ENCODE measurements around the gene SYVN1. TPM values are rescaled to one million over a fixed set of nuclear protein-coding genes. Genes with fewer than 3 reads are reported as not detected.
"Not testable (repeated sequence)": the region's sequence is repeated elsewhere in the genome, so short reads cannot be mapped to it uniquely, and the experiment has no call there.

SYVN1 gene
- total RNA-seq, 1 donor from 2014 or later, result 10.1 TPM

GRCh38 chr11:65151331-65151899 is 17.1 kb upstream of the SYVN1 start:
- no peak for DNase-seq (ENCODE audit: low read depth in 2 of 2)

GRCh38 chr11:65150509-65151299 is 16.4 kb upstream of the SYVN1 start:
- peak in 1 of 2 donors; percentile 80 for DNase-seq (ENCODE audit: low read depth in 2 of 2)

GRCh38 chr11:65150131-65150508 is 15.8 kb upstream of the SYVN1 start:
- DNase-seq (ENCODE audit: low read depth in 2 of 2), result not testable (repeated sequence)

- no peak for DNase-seq (ENCODE audit: low read depth in 2 of 2)
Measured at GRCh38 chr11:65148657-65149056, 14.3 kb upstream of the SYVN1 start.

DNA sequence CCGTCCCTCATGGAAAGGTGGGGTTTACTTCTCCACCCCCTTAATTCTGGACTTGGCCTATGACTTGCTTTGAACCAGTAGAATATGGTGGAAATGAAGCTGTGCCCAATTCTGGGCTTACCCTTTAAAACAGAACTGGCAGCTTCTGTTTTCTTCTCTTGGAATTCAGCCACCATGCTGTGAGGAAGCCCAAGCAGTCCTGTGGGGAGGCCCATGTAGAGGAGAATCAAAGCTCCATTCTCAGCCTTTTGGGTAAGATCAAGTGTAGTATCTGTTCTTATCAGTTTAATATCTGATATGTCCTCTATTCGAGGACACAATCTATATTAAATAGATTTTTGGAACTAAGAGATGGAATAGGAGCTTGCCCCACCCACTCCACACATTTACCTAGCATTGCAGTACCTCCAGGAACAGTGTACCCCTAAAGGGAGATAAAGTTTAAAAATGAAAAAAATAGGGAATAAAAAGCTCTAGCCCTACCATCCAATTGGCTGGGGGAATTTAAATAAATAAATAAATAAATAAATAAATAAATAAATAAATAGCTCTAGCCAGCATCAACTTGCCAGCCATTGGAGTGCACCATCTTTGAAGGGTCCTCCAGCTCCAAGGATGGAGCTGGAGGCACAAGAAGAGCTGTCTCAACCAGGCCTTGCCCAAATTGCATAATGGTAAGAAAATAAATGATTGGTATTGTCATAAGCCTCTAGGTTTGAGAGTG is 13.2 kb upstream of the SYVN1 start:
- DNase-seq (ENCODE audit: low read depth in 2 of 2), result no peak

DNA sequence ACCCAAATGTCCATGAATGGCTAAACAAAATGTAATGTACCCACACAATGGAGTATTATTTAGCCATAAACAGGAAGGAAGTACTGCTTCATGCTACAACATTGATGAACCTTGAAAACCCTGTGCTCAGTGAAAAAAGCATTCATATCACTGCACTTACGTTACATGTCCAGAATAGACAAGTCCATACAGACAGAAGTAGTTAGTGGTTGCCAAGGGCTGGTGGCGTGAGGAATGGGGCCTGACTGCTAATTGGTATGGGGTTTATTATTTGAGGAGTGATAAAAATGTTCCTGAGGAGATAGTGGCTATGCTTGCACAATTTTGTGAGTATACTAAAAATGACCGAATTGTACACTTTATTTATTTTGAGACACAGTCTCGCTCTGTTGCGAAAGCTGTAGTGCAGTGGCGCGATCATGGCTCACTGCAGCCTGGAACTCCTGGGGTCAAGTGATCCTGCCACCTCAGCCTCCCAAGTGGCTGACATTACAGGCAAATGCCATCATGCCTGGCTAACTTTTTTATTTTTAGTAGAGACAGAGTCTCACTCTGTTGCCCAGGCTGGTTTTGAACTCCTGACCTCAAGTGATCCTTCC is 7.7 kb upstream of the SYVN1 start:
- DNase-seq (ENCODE audit: low read depth in 2 of 2), result no peak

GRCh38 chr11:65136515-65137096 is 2.3 kb upstream of the SYVN1 start:
- DNase-seq (ENCODE audit: low read depth in 2 of 2), result no peak

DNA sequence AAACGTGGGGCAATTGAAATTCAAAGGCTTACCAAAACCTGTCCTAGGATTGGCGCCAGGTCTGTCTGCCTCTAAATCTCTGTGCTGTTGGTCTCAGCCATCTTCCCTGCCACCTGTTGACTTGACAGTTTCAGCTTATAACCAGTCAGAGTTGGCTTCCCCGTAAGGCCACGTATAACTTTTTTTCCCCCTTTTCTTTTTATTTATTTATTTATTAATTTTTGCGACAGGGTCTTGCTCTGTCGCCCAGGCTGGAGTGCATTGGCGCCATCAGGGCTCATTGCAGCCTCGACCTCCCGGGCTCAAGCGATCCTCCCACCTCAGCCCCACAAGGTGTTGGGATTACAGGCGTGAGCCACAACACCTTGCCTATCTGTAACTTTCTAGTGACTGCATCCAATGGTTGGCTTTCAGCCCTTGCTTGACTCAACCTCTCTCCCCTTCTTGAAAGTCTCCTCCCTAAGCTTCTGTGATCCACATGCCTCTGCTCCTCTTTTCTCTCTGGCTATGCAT is 1.4 kb upstream of the SYVN1 start:
- no peak for DNase-seq (ENCODE audit: low read depth in 2 of 2)

- peak; percentile 97 to 98 for DNase-seq (ENCODE audit: low read depth in 2 of 2)
Measured at GRCh38 chr11:65134952-65135632, 773 bp upstream of the SYVN1 start.

DNA sequence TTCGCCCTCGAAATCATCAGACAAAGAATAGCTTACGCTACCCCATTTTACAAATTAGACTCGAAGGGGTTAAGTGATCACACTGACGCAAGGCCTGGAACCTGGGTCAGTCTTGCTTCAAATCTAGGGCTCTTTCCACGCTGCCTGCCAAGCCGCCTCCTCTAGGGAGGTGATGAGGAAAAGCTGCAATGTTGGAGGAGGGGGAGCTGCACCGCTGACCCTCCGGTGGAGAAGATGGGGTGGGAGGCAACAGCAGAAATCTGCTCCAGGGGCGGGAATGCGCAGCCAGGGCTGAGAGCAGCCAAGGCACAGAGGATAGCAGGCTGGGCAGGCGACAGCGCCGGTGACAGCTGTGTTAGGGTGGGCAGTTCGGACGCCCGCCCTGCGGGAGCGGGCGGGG is 595 bp downstream of the SYVN1 start:
- peak in 1 of 2 donors; percentile 33 for DNase-seq (ENCODE audit: low read depth in 2 of 2)

GRCh38 chr11:65132988-65133700 is 1.2 kb downstream of the SYVN1 start:
- DNase-seq (ENCODE audit: low read depth in 2 of 2), result no peak

GRCh38 chr11:65132238-65132987 is 1.9 kb downstream of the SYVN1 start:
- no peak for DNase-seq (ENCODE audit: low read depth in 2 of 2)

- DNase-seq (ENCODE audit: low read depth in 2 of 2), result no peak
Measured at GRCh38 chr11:65131895-65132237, 2.5 kb downstream of the SYVN1 start.

DNA sequence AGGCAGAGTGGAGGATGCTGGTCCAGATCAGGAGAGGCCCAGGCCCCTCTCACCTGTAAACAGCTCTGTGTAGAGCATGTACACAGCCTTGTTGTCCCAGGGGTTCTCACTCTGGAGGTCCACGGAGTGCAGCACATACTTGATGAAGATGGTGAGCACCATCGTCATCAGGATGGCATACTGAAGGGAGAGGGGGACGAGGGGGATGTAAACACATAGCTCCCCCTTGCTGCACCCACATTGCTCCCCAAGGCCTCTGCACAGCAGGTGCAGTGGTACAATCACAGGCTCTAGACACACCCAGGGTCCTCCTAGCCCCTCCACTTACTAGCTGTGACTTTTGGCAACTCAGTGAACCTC is 2.9 kb downstream of the SYVN1 start:
- no peak for DNase-seq (ENCODE audit: low read depth in 2 of 2)

GRCh38 chr11:65130631-65131416 is 3.5 kb downstream of the SYVN1 start:
- no peak for DNase-seq (ENCODE audit: low read depth in 2 of 2)

DNA sequence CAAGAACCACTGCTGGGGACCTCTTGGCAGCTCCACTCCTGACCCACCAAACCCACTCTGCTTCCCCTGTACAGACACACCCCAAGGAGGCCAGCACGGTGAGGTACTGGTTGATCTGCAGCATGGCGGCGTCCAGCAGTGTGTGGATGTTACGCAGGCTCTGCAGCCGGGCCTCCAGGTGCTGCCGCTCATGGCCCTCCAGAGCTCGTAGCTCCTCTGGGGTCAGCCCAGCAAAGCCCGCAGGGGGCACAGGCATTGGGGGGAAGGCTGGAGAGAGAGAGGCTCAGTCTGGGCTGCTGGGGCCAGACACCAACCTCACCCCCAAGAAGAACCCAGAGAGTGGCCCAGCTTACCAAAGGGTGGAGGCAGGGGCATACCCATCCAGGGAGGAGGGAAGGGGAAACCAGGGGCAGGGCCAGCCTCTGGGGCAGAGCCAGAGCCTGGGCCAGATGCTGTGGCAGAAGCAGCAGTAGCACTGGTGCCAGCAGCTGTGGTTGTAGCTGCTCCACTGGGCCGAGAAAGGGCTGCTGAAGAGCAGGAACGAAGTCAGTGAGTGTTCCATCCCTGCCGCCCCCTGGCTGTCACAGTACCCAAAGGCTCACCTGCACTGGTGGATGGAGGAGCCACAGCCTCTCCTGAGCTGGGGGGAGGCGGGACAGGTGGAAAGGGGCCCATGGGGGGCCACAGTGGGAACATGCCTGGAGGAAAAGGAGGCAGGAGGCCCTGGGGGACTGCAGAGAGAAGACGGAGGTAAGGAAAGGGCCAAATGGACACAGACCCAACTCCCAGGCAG is 4.5 kb downstream of the SYVN1 start:
- no peak for DNase-seq (ENCODE audit: low read depth in 2 of 2)

GRCh38 chr11:65128182-65129145 is 5.9 kb downstream of the SYVN1 start:
- DNase-seq (ENCODE audit: low read depth in 2 of 2), result no peak
